ENCODE measurements around the gene SYNC.

GRCh38 chr1:32683397-32683796 is 19.2 kb downstream of the SYNC start:
- TF ChIP-seq CTCF (conservative IDR thresholded peaks at IDR 0.05; ENCODE audit: low read depth, low read length) (no peak), EZH2 (IDR thresholded peaks at IDR 0.05; ENCODE audit: low read length, unreplicated experiment) (no peak), EZH2phosphoT487 (IDR thresholded peaks at IDR 0.05; ENCODE audit: borderline replicate concordance, low read length) (no peak)

All from PC-3 (cell line).